GM23338 (cell line): Measurements from ENCODE around the gene MNX1.

Experiments used
- EZH2phosphoT487 ChIP-seq: fragments of 200-600 bp; sonication (generic); IDR thresholded peaks from one replicate; pipeline ENCODE4 v1.8.1; 2018; ENCODE audit warnings: antibody characterized with exemption; ENCODE audit not compliant: unreplicated experiment
- POLR2AphosphoS5 ChIP-seq: IDR thresholded peaks from 2 replicates; pipeline ENCODE4 v1.6.1; 2016; ENCODE audit warnings: antibody characterized with exemption, low read depth
- TF ChIP-seq, protein P1 (sequence below), 2 experiments: fragments of 200-600 bp in 1 of 2; sonication (generic) in 1 of 2; conservative IDR thresholded peaks; 2 replicates each; pipeline versions ENCODE4 v1.5.1 to v1.6.1; 2016 to 2017; ENCODE audit warnings: antibody characterized with exemption in 2 of 2, low read depth in 2 of 2, mild to moderate bottlenecking in 2 of 2, moderate library complexity in 1 of 2

DNA sequence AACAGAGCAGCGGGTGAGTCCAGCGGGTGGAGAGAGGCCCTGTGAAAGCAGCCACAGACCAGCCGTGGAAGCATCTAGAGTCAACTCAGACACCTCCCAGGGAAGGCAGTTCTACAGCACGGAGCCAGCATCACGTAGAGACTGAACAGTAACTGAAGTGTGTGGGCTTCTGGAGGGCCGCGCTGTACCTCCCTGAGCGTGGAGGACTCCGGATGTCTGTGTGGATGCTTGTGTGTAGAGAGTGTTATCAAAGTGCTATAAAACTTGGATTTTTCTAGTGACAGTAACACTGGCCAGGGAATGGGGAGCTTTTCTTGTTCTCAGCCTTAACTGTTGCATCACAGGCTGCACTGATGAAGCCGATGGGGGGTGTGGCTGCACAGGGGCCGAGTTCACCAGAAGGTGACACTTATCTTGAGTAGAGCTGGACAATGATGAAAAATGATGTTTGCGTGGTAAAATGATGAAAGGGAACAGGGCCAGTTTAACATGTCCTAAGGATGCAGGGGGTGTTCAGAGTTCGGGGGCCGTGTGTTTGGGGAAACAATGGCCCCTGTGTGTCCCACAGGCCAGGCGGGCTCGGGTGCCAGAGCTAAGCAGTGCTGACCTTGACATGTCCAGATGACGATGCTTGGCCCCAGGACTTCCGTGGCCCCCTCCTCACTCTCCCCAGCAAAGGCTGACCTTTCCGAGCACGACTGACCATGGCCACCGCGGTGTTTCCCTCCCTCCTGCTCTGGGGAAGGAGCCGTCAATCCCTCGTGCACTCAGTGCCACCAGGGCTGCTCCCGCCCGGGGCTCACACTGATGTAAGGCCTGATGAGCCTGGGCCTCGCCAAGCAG is 21.9 kb downstream of the MNX1 start:
- no peak for TF ChIP-seq EZH2phosphoT487
- TF ChIP-seq, protein P1, sequence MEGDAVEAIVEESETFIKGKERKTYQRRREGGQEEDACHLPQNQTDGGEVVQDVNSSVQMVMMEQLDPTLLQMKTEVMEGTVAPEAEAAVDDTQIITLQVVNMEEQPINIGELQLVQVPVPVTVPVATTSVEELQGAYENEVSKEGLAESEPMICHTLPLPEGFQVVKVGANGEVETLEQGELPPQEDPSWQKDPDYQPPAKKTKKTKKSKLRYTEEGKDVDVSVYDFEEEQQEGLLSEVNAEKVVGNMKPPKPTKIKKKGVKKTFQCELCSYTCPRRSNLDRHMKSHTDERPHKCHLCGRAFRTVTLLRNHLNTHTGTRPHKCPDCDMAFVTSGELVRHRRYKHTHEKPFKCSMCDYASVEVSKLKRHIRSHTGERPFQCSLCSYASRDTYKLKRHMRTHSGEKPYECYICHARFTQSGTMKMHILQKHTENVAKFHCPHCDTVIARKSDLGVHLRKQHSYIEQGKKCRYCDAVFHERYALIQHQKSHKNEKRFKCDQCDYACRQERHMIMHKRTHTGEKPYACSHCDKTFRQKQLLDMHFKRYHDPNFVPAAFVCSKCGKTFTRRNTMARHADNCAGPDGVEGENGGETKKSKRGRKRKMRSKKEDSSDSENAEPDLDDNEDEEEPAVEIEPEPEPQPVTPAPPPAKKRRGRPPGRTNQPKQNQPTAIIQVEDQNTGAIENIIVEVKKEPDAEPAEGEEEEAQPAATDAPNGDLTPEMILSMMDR (conservative IDR thresholded peaks at IDR 0.05; ENCODE audit: low read depth in 2 of 2): no peak
- no peak for TF ChIP-seq POLR2AphosphoS5
